Astrocyte (in vitro differentiated cells and primary cell): Measurements from ENCODE around the gene SCNN1A. TPM values are rescaled to one million over a fixed set of nuclear protein-coding genes. Genes with fewer than 3 reads are reported as not detected.

Source experiments
- DNase-seq: peaks from one replicate; pipeline ENCODE4 v3.0.0-alpha.2; 2010; ENCODE audit warnings: low read depth
- FAIRE-seq: peaks from 2 replicates; lab custom pipeline; 2011; peaks lifted over from hg19 to GRCh38; lab: Jason Lieb, UNC
- H2AFZ ChIP-seq: 2 replicates; pipeline ENCODE4 v1.6.0; 2012; ENCODE audit warnings: low read depth, low read length, inconsistent platforms
- H3K27ac ChIP-seq: 2 replicates; pipeline ENCODE4 v1.5.1; 2011; ENCODE audit warnings: low read depth, low read length, inconsistent platforms
- H3K27me3 ChIP-seq: 2 replicates; pipeline ENCODE4 v1.6.0; 2011; ENCODE audit warnings: low read length, inconsistent platforms; ENCODE audit not compliant: insufficient read depth
- H3K36me3 ChIP-seq: 2 replicates; pipeline ENCODE4 v1.5.1; 2011; ENCODE audit warnings: low read length, inconsistent platforms; ENCODE audit not compliant: insufficient read depth
- H3K4me1 ChIP-seq: 2 replicates; pipeline ENCODE4 v1.5.1; 2011; ENCODE audit warnings: low read length, inconsistent platforms; ENCODE audit not compliant: insufficient read depth
- H3K4me2 ChIP-seq: 2 replicates; pipeline ENCODE4 v1.6.0; 2012; ENCODE audit warnings: low read length, inconsistent platforms
- H3K4me3 ChIP-seq: 2 replicates; pipeline ENCODE4 v1.5.1; 2011; ENCODE audit warnings: low read depth, mild to moderate bottlenecking, low read length, inconsistent platforms; ENCODE audit not compliant: insufficient read depth
- H3K79me2 ChIP-seq: 2 replicates; pipeline ENCODE4 v1.6.0; 2012; ENCODE audit warnings: mild to moderate bottlenecking, low read length, inconsistent platforms; ENCODE audit not compliant: insufficient read depth
- H3K9ac ChIP-seq: 2 replicates; pipeline ENCODE4 v1.6.0; 2012; ENCODE audit warnings: mild to moderate bottlenecking, low read length, inconsistent platforms
- H3K9me3 ChIP-seq: 2 replicates; pipeline ENCODE4 v1.5.1; 2012; ENCODE audit warnings: low read depth, mild to moderate bottlenecking, low read length, inconsistent platforms; ENCODE audit not compliant: insufficient read depth
- H4K20me1 ChIP-seq: 2 replicates; pipeline ENCODE4 v1.6.0; 2012; ENCODE audit warnings: low read length, inconsistent platforms; ENCODE audit not compliant: insufficient read depth
- H3K27ac Mint-ChIP-seq: one replicate; pipeline ENCODE4 v1.8.0; 2021; ENCODE audit warnings: mild to moderate bottlenecking, mixed read lengths; ENCODE audit not compliant: unreplicated experiment
- H3K27me3 Mint-ChIP-seq: one replicate; pipeline ENCODE4 v1.8.0; 2021; ENCODE audit warnings: low read depth, mixed read lengths; ENCODE audit not compliant: unreplicated experiment
- H3K36me3 Mint-ChIP-seq: one replicate; pipeline ENCODE4 v1.8.0; 2021; ENCODE audit warnings: low read depth, mixed read lengths; ENCODE audit not compliant: unreplicated experiment
- H3K4me1 Mint-ChIP-seq: one replicate; pipeline ENCODE4 v1.8.0; 2021; ENCODE audit warnings: low read depth, mixed read lengths; ENCODE audit not compliant: unreplicated experiment
- H3K4me3 Mint-ChIP-seq: one replicate; pipeline ENCODE4 v1.8.0; 2021; ENCODE audit warnings: mild to moderate bottlenecking, moderate library complexity, mixed read lengths; ENCODE audit not compliant: unreplicated experiment
- H3K9me3 Mint-ChIP-seq: one replicate; pipeline ENCODE4 v1.8.0; 2021; ENCODE audit warnings: mild to moderate bottlenecking, mixed read lengths; ENCODE audit not compliant: unreplicated experiment
- EZH2 ChIP-seq: IDR thresholded peaks from 2 replicates; pipeline ENCODE4 v1.6.1; 2012; ENCODE audit warnings: mild to moderate bottlenecking, low read length, inconsistent platforms; ENCODE audit not compliant: insufficient read depth
- total RNA-seq: library from RNA; stranded (reverse); gene quantifications from 2 replicates; pipeline ENCODE4 v1.2.1, GENCODE V29; 2021
- TF ChIP-seq, protein P1 (sequence below): IDR thresholded peaks from 2 replicates; pipeline ENCODE4 v1.5.1; 2011; ENCODE audit warnings: low read depth, mild to moderate bottlenecking, inconsistent platforms, low read length, moderate library complexity; ENCODE audit not compliant: insufficient read depth

Gene SCNN1A
- total RNA-seq, 1 donor from 2014 or later: 1.3 TPM

DNA sequence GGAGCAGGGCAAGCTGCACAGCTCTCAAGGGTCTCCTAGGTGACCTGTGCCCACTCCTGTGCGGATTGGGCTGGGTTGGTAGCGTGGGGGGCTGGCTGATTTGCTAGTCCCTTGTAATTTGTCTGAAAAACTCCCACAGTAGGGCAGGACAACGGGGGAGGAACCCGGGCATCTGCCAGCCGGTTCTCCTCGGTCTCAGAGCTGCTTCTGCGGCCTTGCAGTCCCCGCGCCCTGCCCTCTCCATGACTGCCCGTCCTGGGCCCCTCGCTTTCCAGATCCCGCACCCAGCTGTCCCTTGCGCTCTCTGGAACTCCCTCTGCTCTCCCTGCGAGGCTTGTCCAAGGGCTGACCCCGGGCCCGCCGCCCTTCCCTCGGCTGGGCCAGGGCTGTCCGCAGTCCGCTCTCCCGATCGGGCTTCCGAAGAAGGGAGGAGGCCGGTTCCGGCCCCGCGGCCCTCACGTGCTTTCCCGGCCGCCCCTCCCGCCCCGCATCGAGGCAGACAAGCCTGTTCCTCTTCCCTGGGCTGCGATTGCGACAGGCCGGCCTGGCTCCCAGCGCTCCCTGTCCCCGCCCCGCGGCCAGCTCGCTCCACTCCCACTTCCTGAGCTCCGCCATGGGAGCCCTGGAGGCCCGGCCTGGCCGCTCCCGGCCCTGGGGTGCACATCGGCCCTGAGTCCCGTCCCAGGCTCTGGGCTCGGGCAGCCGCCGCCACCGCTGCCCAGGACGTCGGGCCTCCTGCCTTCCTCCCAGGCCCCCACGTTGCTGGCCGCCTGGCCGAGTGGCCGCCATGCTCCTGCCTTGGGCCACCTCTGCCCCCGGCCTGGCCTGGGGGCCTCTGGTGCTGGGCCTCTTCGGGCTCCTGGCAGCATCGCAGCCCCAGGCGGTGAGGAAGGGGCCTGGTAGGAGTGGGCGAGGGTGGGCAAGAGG, 8.5 kb upstream of the SCNN1A start, which contains the start of gene LTBR:
Gene LTBR, plus strand, starts transcription at position 591 of the 927 bp plus-strand sequence. Its CDS starts 197 bp downstream, at position 788.
- DNase-seq: peak; percentile 67
- Mint-ChIP-seq H3K4me3 (no peak within 1 kb of the TSS), H3K36me3 (no peaks in the 10 kb centered on the region), H3K27me3 (peaks cover 34% of the 10 kb centered on the region), H3K27ac (no peak within 1 kb of the TSS), H3K9me3 (no peaks in the 10 kb centered on the region), H3K4me1 (no peaks in the 10 kb centered on the region)
- Histone ChIP-seq H3K27ac (peak within 1 kb of the TSS; percentile 50), H3K4me3 (peak within 1 kb of the TSS; percentile 32), H4K20me1 (no peaks in the 10 kb centered on the region), H2AFZ (peak within 1 kb of the TSS; percentile 85), H3K4me1 (peaks cover 17% of the 10 kb centered on the region), H3K4me2 (peak within 1 kb of the TSS; percentile 80), H3K79me2 (peaks cover 8% of the 10 kb centered on the region), H3K36me3 (no peaks in the 10 kb centered on the region), H3K27me3 (no peaks in the 10 kb centered on the region), H3K9ac (peak within 1 kb of the TSS; percentile 75), H3K9me3 (no peaks in the 10 kb centered on the region)
- FAIRE-seq: no peak
- TF ChIP-seq EZH2: no peak
- TF ChIP-seq, protein P1, sequence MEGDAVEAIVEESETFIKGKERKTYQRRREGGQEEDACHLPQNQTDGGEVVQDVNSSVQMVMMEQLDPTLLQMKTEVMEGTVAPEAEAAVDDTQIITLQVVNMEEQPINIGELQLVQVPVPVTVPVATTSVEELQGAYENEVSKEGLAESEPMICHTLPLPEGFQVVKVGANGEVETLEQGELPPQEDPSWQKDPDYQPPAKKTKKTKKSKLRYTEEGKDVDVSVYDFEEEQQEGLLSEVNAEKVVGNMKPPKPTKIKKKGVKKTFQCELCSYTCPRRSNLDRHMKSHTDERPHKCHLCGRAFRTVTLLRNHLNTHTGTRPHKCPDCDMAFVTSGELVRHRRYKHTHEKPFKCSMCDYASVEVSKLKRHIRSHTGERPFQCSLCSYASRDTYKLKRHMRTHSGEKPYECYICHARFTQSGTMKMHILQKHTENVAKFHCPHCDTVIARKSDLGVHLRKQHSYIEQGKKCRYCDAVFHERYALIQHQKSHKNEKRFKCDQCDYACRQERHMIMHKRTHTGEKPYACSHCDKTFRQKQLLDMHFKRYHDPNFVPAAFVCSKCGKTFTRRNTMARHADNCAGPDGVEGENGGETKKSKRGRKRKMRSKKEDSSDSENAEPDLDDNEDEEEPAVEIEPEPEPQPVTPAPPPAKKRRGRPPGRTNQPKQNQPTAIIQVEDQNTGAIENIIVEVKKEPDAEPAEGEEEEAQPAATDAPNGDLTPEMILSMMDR: no peak

DNA sequence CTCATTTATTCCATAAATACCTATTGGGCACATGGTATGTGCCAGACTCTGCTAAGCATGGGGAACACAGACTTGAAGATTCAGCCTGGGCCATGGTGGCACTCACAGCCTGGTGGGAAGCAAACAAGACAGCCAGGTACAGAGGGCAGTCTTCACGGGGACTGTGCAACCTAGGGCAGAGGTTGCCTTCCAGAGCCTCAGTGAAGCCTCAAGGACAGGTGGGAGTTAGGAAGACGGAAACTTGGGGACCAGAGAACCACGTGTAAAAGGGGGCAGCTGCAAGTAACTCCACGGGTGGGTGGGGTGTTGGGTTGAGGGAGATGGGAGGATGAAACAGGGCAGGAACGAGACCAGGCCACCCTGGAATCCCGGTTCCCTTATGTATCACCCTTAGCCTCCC, 7.6 kb upstream of the SCNN1A start:
- TF ChIP-seq, protein P1: no peak
- Mint-ChIP-seq H3K4me3 (no peak overlapping the region), H3K36me3 (no peaks in the 10 kb centered on the region), H3K27ac (no peak overlapping the region), H3K9me3 (no peaks in the 10 kb centered on the region), H3K4me1 (no peaks in the 10 kb centered on the region), H3K27me3 (peaks cover 26% of the 10 kb centered on the region)
- no peaks in the 10 kb centered on the region for H3K27me3 ChIP-seq
- no peaks in the 10 kb centered on the region for H3K36me3 ChIP-seq
- H3K4me2 ChIP-seq: no peak overlapping the region
- H2AFZ ChIP-seq: no peak overlapping the region
- FAIRE-seq (no peak), DNase-seq (no peak)
- no peak overlapping the region for H3K9ac ChIP-seq
- no peaks in the 10 kb centered on the region for H4K20me1 ChIP-seq
- H3K4me3 ChIP-seq: no peak overlapping the region
- no peak overlapping the region for H3K27ac ChIP-seq
- no peaks in the 10 kb centered on the region for H3K9me3 ChIP-seq
- peaks cover 17% of the 10 kb centered on the region for H3K4me1 ChIP-seq
- peaks cover 8% of the 10 kb centered on the region for H3K79me2 ChIP-seq

DNA sequence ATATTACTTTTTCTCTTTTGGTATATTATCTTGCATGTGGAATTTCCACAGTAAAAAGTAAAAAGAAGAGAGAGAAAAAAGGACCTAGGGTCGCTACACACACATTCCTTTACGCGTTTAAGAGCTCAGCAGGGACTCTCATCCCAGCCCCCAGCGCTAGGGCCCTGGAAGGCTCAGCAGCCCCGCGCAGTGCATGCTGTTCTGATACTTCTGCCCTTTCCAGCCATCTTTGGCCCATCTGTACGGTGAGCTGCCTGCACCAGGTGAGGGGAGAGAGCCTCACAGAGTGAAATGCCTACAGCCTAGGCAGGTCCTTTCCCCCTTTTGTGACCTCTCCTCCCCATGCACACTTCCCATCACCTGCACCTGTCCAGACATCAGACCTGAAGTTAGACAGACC, 7.0 kb upstream of the SCNN1A start:
- no peaks in the 10 kb centered on the region for H3K27me3 ChIP-seq
- no peak overlapping the region for H3K4me2 ChIP-seq
- peaks cover 8% of the 10 kb centered on the region for H3K79me2 ChIP-seq
- H3K36me3 Mint-ChIP-seq: no peaks in the 10 kb centered on the region
- peaks cover 24% of the 10 kb centered on the region for H3K27me3 Mint-ChIP-seq
- H3K27ac Mint-ChIP-seq: no peak overlapping the region
- H3K27ac ChIP-seq: no peak overlapping the region
- no peak overlapping the region for H3K4me3 ChIP-seq
- H3K9me3 ChIP-seq: no peaks in the 10 kb centered on the region
- no peaks in the 10 kb centered on the region for H3K4me1 Mint-ChIP-seq
- H3K9ac ChIP-seq: no peak overlapping the region
- H3K4me3 Mint-ChIP-seq: no peak overlapping the region
- H2AFZ ChIP-seq: no peak overlapping the region
- no peaks in the 10 kb centered on the region for H3K36me3 ChIP-seq
- H3K4me1 ChIP-seq: peaks cover 17% of the 10 kb centered on the region
- no peaks in the 10 kb centered on the region for H4K20me1 ChIP-seq
- no peak for TF ChIP-seq EZH2
- TF ChIP-seq, protein P1: no peak
- no peaks in the 10 kb centered on the region for H3K9me3 Mint-ChIP-seq
- FAIRE-seq: no peak
- no peak for DNase-seq
